ENCODE data around the gene CCDC9B.

CCDC9B gene

GRCh38 chr15:40345225-40345866 lies 4.6 kb upstream of the CCDC9B start:
- no peak for DNase-seq

GRCh38 chr15:40344631-40345120 lies 3.9 kb upstream of the CCDC9B start:
- peak in 10 of 14 donors; percentile 18 to 76 (median 30) for DNase-seq

GRCh38 chr15:40344217-40344616 lies 3.5 kb upstream of the CCDC9B start:
- DNase-seq: no peak

GRCh38 chr15:40343512-40343911 lies 2.8 kb upstream of the CCDC9B start:
- peak in 1 of 14 donors; percentile 32 for DNase-seq

- peak in 1 of 14 donors; percentile 12 for DNase-seq
These were observed 1.9 kb upstream of the CCDC9B start for GRCh38 chr15:40342416-40343320.

- DNase-seq: peak in 12 of 14 donors; percentile 39 to 90 (median 83)
These were observed 550 bp downstream of the CCDC9B start for GRCh38 chr15:40340038-40340739.

- peak in 2 of 14 donors; percentile 58 to 61 for DNase-seq
These were observed 1.2 kb downstream of the CCDC9B start for GRCh38 chr15:40339621-40339945.

- peak in 10 of 14 donors; percentile 18 to 81 (median 48) for DNase-seq
These were observed 1.7 kb downstream of the CCDC9B start for GRCh38 chr15:40338921-40339620.

GRCh38 chr15:40338041-40338657 lies 2.6 kb downstream of the CCDC9B start:
- peak in 9 of 14 donors; percentile 16 to 55 (median 30) for DNase-seq

GRCh38 chr15:40337597-40337996 lies 3.1 kb downstream of the CCDC9B start:
- DNase-seq: no peak

- DNase-seq: peak in 1 of 14 donors; percentile 14
These were observed 4.0 kb downstream of the CCDC9B start for GRCh38 chr15:40336744-40337122.

- DNase-seq: no peak
These were observed 4.6 kb downstream of the CCDC9B start for GRCh38 chr15:40335938-40336743.

GRCh38 chr15:40334941-40335795 lies 5.6 kb downstream of the CCDC9B start:
- DNase-seq: no peak

GRCh38 chr15:40334541-40334940 lies 6.2 kb downstream of the CCDC9B start:
- DNase-seq: no peak

GRCh38 chr15:40333922-40334492 lies 6.7 kb downstream of the CCDC9B start:
- peak in 9 of 14 donors; percentile 25 to 72 (median 50) for DNase-seq

GRCh38 chr15:40332113-40332781 lies 8.5 kb downstream of the CCDC9B start:
- no peak for DNase-seq

- DNase-seq: peak in 1 of 14 donors; percentile 61
These were observed 9.1 kb downstream of the CCDC9B start for GRCh38 chr15:40331637-40332036.

- DNase-seq: no peak
These were observed 9.7 kb downstream of the CCDC9B start for GRCh38 chr15:40331026-40331425.

- peak in 2 of 14 donors; percentile 16 to 38 for DNase-seq
These were observed 10.3 kb downstream of the CCDC9B start for GRCh38 chr15:40330368-40330836.
